H9 (cell line): ENCODE results near the gene LRIG1. TPM values are rescaled to one million over a fixed set of nuclear protein-coding genes. Genes with fewer than 3 reads are reported as not detected.

ENCODE experiments used
- DNase-seq: peaks from one replicate; pipeline ENCODE4 v3.0.0-alpha.2; 2017
- H2AFZ ChIP-seq: one replicate; pipeline ENCODE4 v1.6.1; 2013; ENCODE audit warnings: mild to moderate bottlenecking, low read length, control low read depth, moderate library complexity
- H2AK5ac ChIP-seq: 2 replicates; pipeline ENCODE4 v1.6.1; 2013; ENCODE audit warnings: low read length, control low read depth, mixed read lengths; ENCODE audit not compliant: insufficient read length
- H2BK120ac ChIP-seq: one replicate; pipeline ENCODE4 v1.6.1; 2013; ENCODE audit warnings: low read depth, mild to moderate bottlenecking, low read length, control low read depth, inconsistent platforms; ENCODE audit not compliant: poor library complexity, severe bottlenecking
- H2BK12ac ChIP-seq: 2 replicates; pipeline ENCODE4 v1.6.1; 2013; ENCODE audit warnings: low read length, control low read depth, mixed read lengths, low read depth; ENCODE audit not compliant: insufficient read length
- H2BK15ac ChIP-seq: 2 replicates; pipeline ENCODE4 v1.6.1; 2013; ENCODE audit warnings: low read depth, low read length, control low read depth
- H2BK20ac ChIP-seq: one replicate; pipeline ENCODE4 v1.6.1; 2013; ENCODE audit warnings: low read depth, mild to moderate bottlenecking, low read length, control low read depth, inconsistent platforms; ENCODE audit not compliant: poor library complexity, severe bottlenecking
- H2BK5ac ChIP-seq: 2 replicates; pipeline ENCODE4 v1.6.1; 2013; ENCODE audit warnings: low read length, control low read depth, mixed read lengths; ENCODE audit not compliant: insufficient read length
- H3K14ac ChIP-seq: 2 replicates; pipeline ENCODE4 v1.6.1; 2013; ENCODE audit warnings: low read length, control low read depth; ENCODE audit not compliant: insufficient read depth
- H3K18ac ChIP-seq: 2 replicates; pipeline ENCODE4 v1.6.1; 2013; ENCODE audit warnings: low read depth, mild to moderate bottlenecking, mixed read lengths, low read length, control low read depth; ENCODE audit not compliant: insufficient read length
- H3K23ac ChIP-seq: 2 replicates; pipeline ENCODE4 v1.6.1; 2013; ENCODE audit warnings: low read length, control low read depth, mixed read lengths, low read depth; ENCODE audit not compliant: insufficient read length
- H3K23me2 ChIP-seq: 2 replicates; pipeline ENCODE4 v1.6.1; 2013; ENCODE audit warnings: low read depth, mild to moderate bottlenecking, mixed read lengths, low read length, control low read depth; ENCODE audit not compliant: insufficient read length, poor library complexity, severe bottlenecking
- H3K27ac ChIP-seq: 2 replicates; pipeline ENCODE4 v1.5.1; 2013; ENCODE audit warnings: low read length, control low read depth, mixed read lengths, low read depth; ENCODE audit not compliant: insufficient read length
- H3K27me3 ChIP-seq: 2 replicates; pipeline ENCODE4 v1.6.1; 2013; ENCODE audit warnings: low read length, control low read depth, inconsistent platforms; ENCODE audit not compliant: insufficient read depth
- H3K4ac ChIP-seq: 2 replicates; pipeline ENCODE4 v1.6.1; 2013; ENCODE audit warnings: low read depth, mild to moderate bottlenecking, control low read depth, inconsistent platforms, low read length, moderate library complexity
- H3K4me1 ChIP-seq: 2 replicates; pipeline ENCODE4 v1.6.1; 2013; ENCODE audit warnings: low read length, control low read depth, inconsistent platforms; ENCODE audit not compliant: insufficient read depth
- H3K4me2 ChIP-seq: 2 replicates; pipeline ENCODE4 v1.6.1; 2013; ENCODE audit warnings: low read length, control low read depth, mixed read lengths; ENCODE audit not compliant: insufficient read length, insufficient read depth
- H3K56ac ChIP-seq: 2 replicates; pipeline ENCODE4 v1.6.1; 2013; ENCODE audit warnings: low read depth, mild to moderate bottlenecking, mixed read lengths, low read length, control low read depth; ENCODE audit not compliant: insufficient read length
- H3K79me1 ChIP-seq: 2 replicates; pipeline ENCODE4 v1.6.1; 2013; ENCODE audit warnings: low read depth, mild to moderate bottlenecking, moderate library complexity, low read length, control low read depth, inconsistent platforms; ENCODE audit not compliant: insufficient read depth, poor library complexity, severe bottlenecking
- H3K79me2 ChIP-seq: 2 replicates; pipeline ENCODE4 v1.6.1; 2013; ENCODE audit warnings: low read length, control low read depth, inconsistent platforms; ENCODE audit not compliant: insufficient read depth
- H3K9ac ChIP-seq: 2 replicates; pipeline ENCODE4 v1.6.1; 2013; ENCODE audit warnings: low read length, control low read depth, mixed read lengths; ENCODE audit not compliant: insufficient read length; ENCODE audit errors: extremely low read depth
- H3K9me3 ChIP-seq: one replicate; pipeline ENCODE4 v1.6.1; 2013; ENCODE audit warnings: low read depth, low read length, inconsistent platforms; ENCODE audit not compliant: control insufficient read depth
- H3T11ph ChIP-seq: one replicate; pipeline ENCODE4 v1.6.1; 2013; ENCODE audit warnings: mild to moderate bottlenecking, low read length, control low read depth, inconsistent platforms
- H4K20me1 ChIP-seq: one replicate; pipeline ENCODE4 v1.6.1; 2013; ENCODE audit not compliant: control insufficient read depth, insufficient read length, insufficient read depth
- H4K5ac ChIP-seq: 2 replicates; pipeline ENCODE4 v1.6.1; 2013; ENCODE audit warnings: low read depth, mild to moderate bottlenecking, mixed read lengths, low read length, control low read depth; ENCODE audit not compliant: insufficient read length
- H4K8ac ChIP-seq: replicated peaks from 2 replicates; pipeline ENCODE4 v1.6.1; 2013; ENCODE audit warnings: low read length, control low read depth, mixed read lengths, low read depth; ENCODE audit not compliant: insufficient read length
- H4K91ac ChIP-seq: 2 replicates; pipeline ENCODE4 v1.6.1; 2013; ENCODE audit warnings: low read depth, mild to moderate bottlenecking, moderate library complexity, mixed read lengths, low read length, control low read depth; ENCODE audit not compliant: insufficient read length
- H3K27ac Mint-ChIP-seq, 3 experiments: 2 replicates in 2 of 3; 3 replicates in 1 of 3; pipeline ENCODE4 v1.8.0; 2020 to 2021; ENCODE audit warnings: mixed read lengths in 3 of 3, mild to moderate bottlenecking in 1 of 3, moderate library complexity in 1 of 3
- H3K27me3 Mint-ChIP-seq: 2 replicates; pipeline ENCODE4 v1.8.0; 2021; ENCODE audit warnings: low read depth, mild to moderate bottlenecking, moderate library complexity, mixed read lengths
- H3K36me3 Mint-ChIP-seq, 3 experiments: 2 replicates in 2 of 3; 3 replicates in 1 of 3; pipeline ENCODE4 v1.8.0; 2020 to 2021; ENCODE audit warnings: low read depth in 3 of 3, mixed read lengths in 3 of 3; ENCODE audit not compliant: insufficient read depth in 1 of 3
- H3K4me1 Mint-ChIP-seq, 2 experiments: 2 replicates each; pipeline ENCODE4 v1.8.0; 2020; ENCODE audit warnings: mixed read lengths in 2 of 2
- H3K4me3 Mint-ChIP-seq, 2 experiments: 2 replicates in 1 of 2; 3 replicates in 1 of 2; pipeline ENCODE4 v1.8.0; 2020 to 2021; ENCODE audit warnings: mild to moderate bottlenecking in 2 of 2, mixed read lengths in 2 of 2, moderate library complexity in 1 of 2
- H3K9me3 Mint-ChIP-seq, 2 experiments: 2 replicates in 1 of 2; 3 replicates in 1 of 2; pipeline ENCODE4 v1.8.0; 2020; ENCODE audit warnings: mild to moderate bottlenecking in 2 of 2, mixed read lengths in 2 of 2, moderate library complexity in 1 of 2
- WGBS: extraction: QIAGEN DNeasy Blood & Tissue Kit; methylation state at CpG from one replicate; pipeline ENCODE4 v1.1.7; 2013; ENCODE audit warnings: missing lambda C conversion rate, low lambda C conversion rate, mixed read lengths; ENCODE audit not compliant: insufficient read length; ENCODE audit errors: extremely low coverage; 5-methylcytosine and 5-hydroxymethylcytosine counted together
- total RNA-seq: library from RNA; stranded (reverse); gene quantifications from 2 replicates; pipeline ENCODE4 v1.2.1, GENCODE V29; 2021
- TF ChIP-seq, protein P1 (sequence below): fragments of 200-600 bp; sonication (generic); conservative IDR thresholded peaks from 3 replicates; pipeline ENCODE4 v1.8.0; 2021; ENCODE audit warnings: antibody characterized with exemption, mild to moderate bottlenecking

Gene LRIG1
- total RNA-seq, 1 experiment from 2014 or later = 70.3 TPM

DNA sequence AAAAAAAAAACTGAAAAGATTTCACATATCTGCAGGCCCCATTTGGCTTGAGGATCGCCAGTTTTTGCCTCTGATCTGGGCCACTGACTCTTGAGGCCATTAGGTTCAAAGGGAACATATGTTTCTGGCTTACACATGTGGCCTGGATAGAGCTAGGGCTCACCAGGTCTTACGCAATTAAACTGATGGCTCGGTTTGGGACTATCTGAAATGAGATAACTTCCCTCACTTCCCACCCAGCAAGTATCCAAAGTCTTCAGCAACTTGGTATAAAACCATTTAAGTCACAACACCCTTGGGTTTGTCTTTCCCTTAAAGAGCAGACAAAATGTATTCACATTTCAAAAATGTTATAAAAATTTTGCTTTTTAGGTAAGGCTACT lies 36.3 kb downstream of the LRIG1 start:
- Histone ChIP-seq H2AFZ (no peak overlapping the region), H2BK5ac (no peak overlapping the region), H3K79me2 (peaks cover 44% of the 10 kb centered on the region), H3T11ph (no peak overlapping the region), H3K9me3 (no peaks in the 10 kb centered on the region), H3K14ac (no peak overlapping the region), H4K8ac (no peak overlapping the region), H3K27ac (no peak overlapping the region), H3K4me2 (no peak overlapping the region), H3K18ac (no peak overlapping the region), H2BK12ac (no peak overlapping the region), H4K20me1 (no peaks in the 10 kb centered on the region), H3K27me3 (no peaks in the 10 kb centered on the region), H3K4me1 (peaks cover 6% of the 10 kb centered on the region; the same call in 1 of the 2 replicates), H3K9ac (no peak overlapping the region), H3K23me2 (no peaks in the 10 kb centered on the region), H2AK5ac (no peak overlapping the region), H2BK120ac (no peak overlapping the region), H2BK15ac (no peak overlapping the region), H2BK20ac (no peak overlapping the region), H4K5ac (no peak overlapping the region), H3K79me1 (peaks cover 12% of the 10 kb centered on the region), H4K91ac (no peak overlapping the region), H3K4ac (no peak overlapping the region), H3K23ac (no peak overlapping the region), H3K56ac (no peak overlapping the region)
- Mint-ChIP-seq H3K4me3 (no peak overlapping the region), H3K4me1 (peaks cover 39 to 47% of the 10 kb centered on the region in 2 experiments), H3K9me3 (no peaks in the 10 kb centered on the region), H3K27me3 (no peaks in the 10 kb centered on the region), H3K36me3 (peaks cover 26 to 34% (median 26%) of the 10 kb centered on the region in 3 experiments; a peak in 6 of 7 replicates), H3K27ac (0 out of 7 replicates have a peak overlapping the region, but pooled peaks of 1 of the 3 experiments have one; percentile 59)
- no CpG with 5 or more reads among the region's 3 CpGs for WGBS
- TF ChIP-seq, protein P1, sequence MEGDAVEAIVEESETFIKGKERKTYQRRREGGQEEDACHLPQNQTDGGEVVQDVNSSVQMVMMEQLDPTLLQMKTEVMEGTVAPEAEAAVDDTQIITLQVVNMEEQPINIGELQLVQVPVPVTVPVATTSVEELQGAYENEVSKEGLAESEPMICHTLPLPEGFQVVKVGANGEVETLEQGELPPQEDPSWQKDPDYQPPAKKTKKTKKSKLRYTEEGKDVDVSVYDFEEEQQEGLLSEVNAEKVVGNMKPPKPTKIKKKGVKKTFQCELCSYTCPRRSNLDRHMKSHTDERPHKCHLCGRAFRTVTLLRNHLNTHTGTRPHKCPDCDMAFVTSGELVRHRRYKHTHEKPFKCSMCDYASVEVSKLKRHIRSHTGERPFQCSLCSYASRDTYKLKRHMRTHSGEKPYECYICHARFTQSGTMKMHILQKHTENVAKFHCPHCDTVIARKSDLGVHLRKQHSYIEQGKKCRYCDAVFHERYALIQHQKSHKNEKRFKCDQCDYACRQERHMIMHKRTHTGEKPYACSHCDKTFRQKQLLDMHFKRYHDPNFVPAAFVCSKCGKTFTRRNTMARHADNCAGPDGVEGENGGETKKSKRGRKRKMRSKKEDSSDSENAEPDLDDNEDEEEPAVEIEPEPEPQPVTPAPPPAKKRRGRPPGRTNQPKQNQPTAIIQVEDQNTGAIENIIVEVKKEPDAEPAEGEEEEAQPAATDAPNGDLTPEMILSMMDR = no peak
- no peak for DNase-seq
